DOHH2 (cell line): ENCODE data around the gene IPCEF1.

Experiments
- H3F3A ChIP-seq: fragments of 200-600 bp; sonication (generic), shearing (Covaris generic); 2 replicates; pipeline ENCODE4 v1.6.0; 2016; ENCODE audit warnings: antibody characterized with exemption, mild to moderate bottlenecking; ENCODE audit not compliant: control insufficient read depth, insufficient read depth
- H3K27ac ChIP-seq: fragments of 200-600 bp; sonication (generic); 2 replicates; pipeline ENCODE4 v1.5.1; 2014; ENCODE audit warnings: low read depth, mild to moderate bottlenecking, low read length, moderate library complexity
- H3K27me3 ChIP-seq: fragments of 200-600 bp; sonication (generic); 2 replicates; pipeline ENCODE4 v1.6.1; 2014; ENCODE audit warnings: mild to moderate bottlenecking, low read length, mixed read lengths; ENCODE audit not compliant: control insufficient read depth
- H3K36me3 ChIP-seq: fragments of 200-600 bp; sonication (generic); 2 replicates; pipeline ENCODE4 v1.6.1; 2014; ENCODE audit warnings: mild to moderate bottlenecking, low read length, moderate library complexity, mixed read lengths; ENCODE audit not compliant: control insufficient read depth
- H3K4me1 ChIP-seq: fragments of 200-600 bp; sonication (generic); 2 replicates; pipeline ENCODE4 v1.6.1; 2014; ENCODE audit warnings: mild to moderate bottlenecking, low read length, mixed read lengths; ENCODE audit not compliant: control insufficient read depth
- H3K4me2 ChIP-seq: fragments of 200-600 bp; sonication (generic); 2 replicates; pipeline ENCODE4 v1.6.0; 2014; ENCODE audit warnings: mild to moderate bottlenecking, low read length, moderate library complexity
- H3K4me3 ChIP-seq: fragments of 200-600 bp; sonication (generic); 2 replicates; pipeline ENCODE4 v1.5.1; 2014; ENCODE audit warnings: mild to moderate bottlenecking, low read length, mixed read lengths
- H3K79me2 ChIP-seq: fragments of 200-600 bp; sonication (generic); 2 replicates; pipeline ENCODE4 v1.6.1; 2014; ENCODE audit warnings: mild to moderate bottlenecking, low read length, mixed read lengths; ENCODE audit not compliant: control insufficient read depth
- H3K9me2 ChIP-seq: fragments of 200-600 bp; sonication (generic); replicated peaks from 2 replicates; pipeline ENCODE4 v1.6.1; 2014; ENCODE audit warnings: mild to moderate bottlenecking, low read length, mixed read lengths; ENCODE audit not compliant: control insufficient read depth
- H3K9me3 ChIP-seq: fragments of 200-600 bp; sonication (generic); 2 replicates; pipeline ENCODE4 v1.6.1; 2014; ENCODE audit warnings: antibody characterized with exemption, low read length, mixed read lengths; ENCODE audit not compliant: control insufficient read depth, insufficient read depth
- H4K20me1 ChIP-seq: fragments of 200-600 bp; sonication (generic); 2 replicates; pipeline ENCODE4 v1.6.0; 2014; ENCODE audit warnings: low read depth, mild to moderate bottlenecking, antibody characterized with exemption, low read length, moderate library complexity; ENCODE audit not compliant: control insufficient read depth, insufficient read depth
- CTCF ChIP-seq: fragments of 200-600 bp; sonication (generic); IDR thresholded peaks from one replicate; pipeline ENCODE4 v1.5.1; 2014; ENCODE audit warnings: antibody characterized with exemption, mild to moderate bottlenecking, low read depth, low read length; ENCODE audit not compliant: poor library complexity, severe bottlenecking
- EZH2phosphoT487 ChIP-seq: fragments of 200-600 bp; sonication (generic); IDR thresholded peaks from 2 replicates; pipeline ENCODE4 v1.6.1; 2017; ENCODE audit warnings: borderline replicate concordance, mild to moderate bottlenecking, antibody characterized with exemption, low read length, moderate library complexity, mixed read lengths

The IPCEF1 gene

GRCh38 chr6:154301086-154301625 lies 55.4 kb downstream of the IPCEF1 start:
- H3K9me3 ChIP-seq, result no peaks in the 10 kb centered on the region
- H3K79me2 ChIP-seq, result no peaks in the 10 kb centered on the region
- no peaks in the 10 kb centered on the region for H3K27me3 ChIP-seq
- H3K4me2 ChIP-seq, result no peak overlapping the region
- H3K36me3 ChIP-seq, result no peaks in the 10 kb centered on the region
- H3K4me1 ChIP-seq, result peaks cover 21% of the 10 kb centered on the region
- H3K4me3 ChIP-seq, result no peak overlapping the region
- no peak overlapping the region for H3K27ac ChIP-seq
- TF ChIP-seq EZH2phosphoT487 (no peak), CTCF (no peak)
- no peaks in the 10 kb centered on the region for H3F3A ChIP-seq
- H4K20me1 ChIP-seq, result no peaks in the 10 kb centered on the region
- H3K9me2 ChIP-seq, result no peaks in the 10 kb centered on the region

- no peaks in the 10 kb centered on the region for H3K36me3 ChIP-seq
- H3K4me1 ChIP-seq, result peaks cover 16% of the 10 kb centered on the region
- TF ChIP-seq CTCF (no peak), EZH2phosphoT487 (no peak)
- no peaks in the 10 kb centered on the region for H3K79me2 ChIP-seq
- no peaks in the 10 kb centered on the region for H3K9me2 ChIP-seq
- no peak overlapping the region for H3K4me2 ChIP-seq
- no peak overlapping the region for H3K27ac ChIP-seq
- no peaks in the 10 kb centered on the region for H3K9me3 ChIP-seq
- H3K27me3 ChIP-seq, result no peaks in the 10 kb centered on the region
- H3F3A ChIP-seq, result no peaks in the 10 kb centered on the region
- no peaks in the 10 kb centered on the region for H4K20me1 ChIP-seq
- H3K4me3 ChIP-seq, result no peak overlapping the region
Measured at GRCh38 chr6:154298297-154298696, 58.3 kb downstream of the IPCEF1 start.

- Histone ChIP-seq H4K20me1 (no peaks in the 10 kb centered on the region), H3K9me2 (no peaks in the 10 kb centered on the region), H3K36me3 (no peaks in the 10 kb centered on the region), H3K27ac (no peak overlapping the region), H3K4me1 (peaks cover 11% of the 10 kb centered on the region), H3K4me2 (no peak overlapping the region), H3K79me2 (no peaks in the 10 kb centered on the region), H3K4me3 (no peak overlapping the region), H3K9me3 (no peaks in the 10 kb centered on the region), H3F3A (no peaks in the 10 kb centered on the region), H3K27me3 (no peaks in the 10 kb centered on the region)
- TF ChIP-seq CTCF (no peak), EZH2phosphoT487 (no peak)
Measured at GRCh38 chr6:154297721-154298120, 58.9 kb downstream of the IPCEF1 start.
